Measurements from ENCODE around the gene CES5A.

Gene CES5A

DNA sequence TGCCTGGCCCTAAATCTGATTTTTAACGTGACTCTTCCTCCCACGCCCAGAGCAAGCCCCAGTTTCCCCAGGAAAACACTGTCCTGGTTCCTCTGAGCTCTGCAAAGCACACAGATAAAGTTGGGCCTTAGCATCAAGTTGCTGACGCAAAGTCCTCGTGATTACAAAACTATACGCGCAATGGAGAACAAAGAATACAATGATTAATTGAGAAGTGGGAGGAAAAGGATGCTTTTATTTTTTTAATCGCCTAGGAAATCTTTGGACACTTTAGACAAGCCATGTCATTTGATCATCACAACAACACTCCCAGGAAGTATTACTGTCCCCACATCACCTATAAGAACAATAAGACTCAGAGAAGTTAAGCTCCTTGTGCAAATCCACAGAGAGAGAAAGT, 30.5 kb upstream of the CES5A start:
- H3K27me3 ChIP-seq (ENCODE audit: low read depth): no peaks in the 10 kb centered on the region
- no peak for DNase-seq (ENCODE audit: low spot score in 2 of 2)
- no peak overlapping the region for H3K4me3 ChIP-seq
- H3K9me3 ChIP-seq: no peaks in the 10 kb centered on the region
- H3K36me3 ChIP-seq (replicated peaks): no peaks in the 10 kb centered on the region
- H3K4me1 ChIP-seq: no peaks in the 10 kb centered on the region
- in situ Hi-C loops (cut with MboI; ENCODE audit: low sequenced_read_pairs): no loop called here

DNA sequence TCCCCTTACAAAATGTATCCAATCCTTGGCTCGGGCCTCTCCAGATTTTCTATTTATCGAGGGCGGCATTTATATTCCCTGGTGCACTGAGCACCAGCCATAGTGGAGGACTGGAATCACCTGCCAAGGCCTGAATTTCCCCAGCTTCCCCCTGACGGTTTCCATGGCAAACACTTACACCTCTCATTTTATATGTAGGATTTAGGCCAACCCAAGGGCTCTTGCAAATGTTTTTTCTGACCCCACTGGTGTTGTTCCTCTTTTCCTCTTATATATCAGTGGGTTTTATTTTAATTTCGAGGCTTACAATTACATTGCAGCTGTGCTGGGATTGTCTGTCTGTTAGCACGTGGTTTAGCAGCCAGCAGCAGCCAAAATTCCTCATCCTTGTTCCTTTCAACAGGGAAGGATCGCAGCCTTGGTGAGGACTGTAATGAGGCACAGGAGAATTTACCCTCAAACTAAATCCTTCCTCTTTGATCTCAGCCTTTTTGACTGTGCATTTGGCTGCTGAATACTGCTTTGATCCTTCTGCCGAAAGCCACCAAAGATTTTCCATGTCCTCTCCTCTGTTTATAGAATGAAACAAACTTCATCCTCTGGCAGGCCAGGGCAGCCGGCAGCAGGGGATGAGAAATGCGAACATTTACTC, 26.5 kb upstream of the CES5A start:
- in situ Hi-C loops (cut with MboI; ENCODE audit: low sequenced_read_pairs): no loop called here
- Histone ChIP-seq H3K9me3 (no peaks in the 10 kb centered on the region), H3K4me3 (no peak overlapping the region), H3K36me3 (replicated peaks) (no peaks in the 10 kb centered on the region), H3K27me3 (ENCODE audit: low read depth) (no peaks in the 10 kb centered on the region), H3K4me1 (no peaks in the 10 kb centered on the region)
- DNase-seq (ENCODE audit: low spot score in 2 of 2): no peak

DNA sequence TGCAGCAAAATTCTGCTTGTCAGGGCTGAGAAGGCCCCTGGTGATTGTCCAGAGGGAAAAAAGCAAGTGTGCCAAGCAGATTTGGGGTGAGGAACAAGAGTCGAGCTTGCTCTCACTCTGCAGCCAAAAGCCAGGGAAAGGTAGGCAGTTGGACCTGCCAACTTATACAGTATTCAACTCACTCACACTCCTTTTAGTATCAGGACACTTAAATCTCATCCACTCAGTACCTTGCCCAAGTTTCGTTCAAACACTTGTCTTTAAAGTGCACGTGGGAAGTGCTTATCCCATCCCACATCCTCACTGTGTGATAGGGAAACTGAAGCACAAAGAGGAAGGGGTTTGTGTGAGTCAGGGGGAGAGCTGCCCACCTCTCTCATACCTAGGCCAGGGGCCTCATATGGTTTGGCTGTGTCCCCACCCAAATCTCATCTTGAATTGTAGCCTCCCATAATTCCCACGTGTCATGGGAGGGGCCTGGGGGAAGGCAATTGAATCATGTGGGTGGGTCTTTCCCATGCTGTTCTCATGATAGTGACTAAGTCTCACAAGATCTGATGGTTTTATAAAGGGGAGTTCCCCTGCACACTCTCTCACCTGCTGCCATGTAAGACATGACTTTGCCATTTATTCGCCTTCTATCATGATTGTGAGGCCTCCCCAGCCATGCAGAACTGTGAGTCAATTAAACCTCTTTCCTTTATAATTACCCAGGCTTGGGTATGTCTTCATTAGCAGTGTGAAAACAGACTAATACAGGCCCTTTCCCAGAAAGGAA, 25.6 kb upstream of the CES5A start:
- no peaks in the 10 kb centered on the region for H3K4me1 ChIP-seq
- no peak overlapping the region for H3K4me3 ChIP-seq
- no peaks in the 10 kb centered on the region for H3K9me3 ChIP-seq
- no peak for DNase-seq (ENCODE audit: low spot score in 2 of 2)
- no peaks in the 10 kb centered on the region for H3K27me3 ChIP-seq (ENCODE audit: low read depth)
- no peaks in the 10 kb centered on the region for H3K36me3 ChIP-seq (replicated peaks)
- in situ Hi-C loops (cut with MboI; ENCODE audit: low sequenced_read_pairs): no loop called here

DNA sequence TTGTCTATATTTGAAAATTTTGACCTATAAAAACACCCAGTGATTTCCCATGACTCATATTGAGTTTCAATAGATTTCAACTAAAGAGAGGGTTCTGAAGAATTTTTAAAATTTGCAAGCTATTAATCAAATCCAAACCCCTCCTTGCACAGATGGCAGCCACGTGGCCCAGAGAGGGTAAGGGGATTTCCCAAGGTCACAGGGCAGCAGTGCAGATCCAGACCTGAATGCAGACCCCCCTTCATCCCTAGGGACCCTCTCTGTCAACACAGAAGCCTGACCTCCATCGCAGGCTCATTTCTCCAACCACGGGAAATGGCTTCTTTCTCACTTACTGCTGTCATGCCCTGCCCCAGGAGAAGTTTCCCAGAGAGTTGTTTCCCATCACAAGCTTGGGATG, 24.7 kb upstream of the CES5A start:
- no peaks in the 10 kb centered on the region for H3K36me3 ChIP-seq (replicated peaks)

DNA sequence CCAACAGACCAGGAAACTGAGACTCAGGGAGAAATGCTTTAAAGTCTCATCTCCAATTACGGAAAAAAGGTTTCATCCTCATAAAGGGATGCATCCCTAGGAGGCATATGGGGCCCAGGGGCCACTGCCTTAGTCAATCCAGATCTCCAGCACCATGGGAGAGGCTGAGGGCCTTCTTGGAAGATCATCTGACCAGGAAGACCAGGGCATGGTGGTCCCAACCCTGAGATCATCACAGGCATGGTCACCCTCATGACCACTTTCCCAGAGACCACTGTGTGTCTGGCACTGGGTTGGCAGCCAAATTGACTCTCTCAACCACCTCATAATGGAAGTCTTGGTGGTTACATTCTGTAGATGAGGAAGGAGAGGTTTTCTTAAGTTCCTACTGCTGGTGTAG, 23.4 kb upstream of the CES5A start:
- H3K27me3 ChIP-seq (ENCODE audit: low read depth): no peaks in the 10 kb centered on the region
- in situ Hi-C loops (cut with MboI; ENCODE audit: low sequenced_read_pairs): no loop called here
- H3K36me3 ChIP-seq (replicated peaks): no peaks in the 10 kb centered on the region
- no peaks in the 10 kb centered on the region for H3K9me3 ChIP-seq
- no peak for DNase-seq (ENCODE audit: low spot score in 2 of 2)
- no peaks in the 10 kb centered on the region for H3K4me1 ChIP-seq
- no peak overlapping the region for H3K4me3 ChIP-seq

More for the DNA sequence above, 24.7 kb upstream of the CES5A start:
- no peaks in the 10 kb centered on the region for H3K9me3 ChIP-seq
- no peaks in the 10 kb centered on the region for H3K27me3 ChIP-seq (ENCODE audit: low read depth)
- no peak overlapping the region for H3K4me3 ChIP-seq
- no peak for DNase-seq (ENCODE audit: low spot score in 2 of 2)
- in situ Hi-C loops (cut with MboI; ENCODE audit: low sequenced_read_pairs): no loop called here
- H3K4me1 ChIP-seq: no peaks in the 10 kb centered on the region

- no peaks in the 10 kb centered on the region for H3K36me3 ChIP-seq (replicated peaks)
- no peaks in the 10 kb centered on the region for H3K4me1 ChIP-seq
- in situ Hi-C loops (cut with MboI; ENCODE audit: low sequenced_read_pairs): no loop called here
- no peaks in the 10 kb centered on the region for H3K27me3 ChIP-seq (ENCODE audit: low read depth)
- H3K4me3 ChIP-seq: no peak overlapping the region
- H3K9me3 ChIP-seq: no peaks in the 10 kb centered on the region
- DNase-seq (ENCODE audit: low spot score in 2 of 2): no peak
These were observed 17.6 kb upstream of the CES5A start for GRCh38 chr16:55892821-55893220.

- H3K9me3 ChIP-seq: no peaks in the 10 kb centered on the region
- DNase-seq (ENCODE audit: low spot score in 2 of 2): no peak
- H3K4me1 ChIP-seq: no peaks in the 10 kb centered on the region
- no peaks in the 10 kb centered on the region for H3K36me3 ChIP-seq (replicated peaks)
- H3K4me3 ChIP-seq: no peak overlapping the region
- H3K27me3 ChIP-seq (ENCODE audit: low read depth): no peaks in the 10 kb centered on the region
- in situ Hi-C loops (cut with MboI; ENCODE audit: low sequenced_read_pairs): no loop called here
These were observed 14.3 kb upstream of the CES5A start for GRCh38 chr16:55889518-55889917.

GRCh38 chr16:55888546-55888945, 13.4 kb upstream of the CES5A start:
- Histone ChIP-seq H3K4me1 (no peaks in the 10 kb centered on the region), H3K27me3 (ENCODE audit: low read depth) (no peaks in the 10 kb centered on the region), H3K36me3 (replicated peaks) (no peaks in the 10 kb centered on the region), H3K9me3 (no peaks in the 10 kb centered on the region), H3K4me3 (no peak overlapping the region)
- in situ Hi-C loops (cut with MboI; ENCODE audit: low sequenced_read_pairs): no loop called here
- no peak for DNase-seq (ENCODE audit: low spot score in 2 of 2)

GRCh38 chr16:55876854-55877253, 1.7 kb upstream of the CES5A start:
- no peaks in the 10 kb centered on the region for H3K9me3 ChIP-seq
- H3K4me1 ChIP-seq: no peaks in the 10 kb centered on the region
- no peaks in the 10 kb centered on the region for H3K27me3 ChIP-seq (ENCODE audit: low read depth)
- in situ Hi-C loops (cut with MboI; ENCODE audit: low sequenced_read_pairs): no loop called here
- no peak overlapping the region for H3K4me3 ChIP-seq
- DNase-seq (ENCODE audit: low spot score in 2 of 2): no peak
- no peaks in the 10 kb centered on the region for H3K36me3 ChIP-seq (replicated peaks)

GRCh38 chr16:55873122-55873521, 2.1 kb downstream of the CES5A start:
- H3K4me3 ChIP-seq: no peak overlapping the region
- DNase-seq (ENCODE audit: low spot score in 2 of 2): no peak

DNA sequence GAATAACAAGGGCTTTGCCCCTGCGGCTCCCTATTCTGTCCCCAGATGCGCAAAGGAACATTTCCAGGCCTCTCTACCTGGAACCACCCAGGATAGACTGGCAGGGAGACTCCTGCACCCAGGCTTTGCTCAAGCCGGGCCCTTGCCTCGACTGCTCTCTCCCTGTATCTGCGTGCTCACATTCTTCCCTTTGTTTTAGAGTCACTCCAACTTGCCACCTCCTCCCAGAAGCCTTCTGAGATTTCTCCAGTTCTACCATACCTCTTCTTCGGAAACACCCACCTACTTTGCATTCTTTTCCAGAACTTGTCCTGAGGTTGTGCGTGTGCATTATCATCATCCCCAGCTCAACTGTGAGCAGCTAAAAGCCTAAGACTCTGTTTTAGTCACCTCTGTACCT, 3.0 kb downstream of the CES5A start:
- Histone ChIP-seq H3K27me3 (ENCODE audit: low read depth) (no peaks in the 10 kb centered on the region), H3K36me3 (replicated peaks) (no peaks in the 10 kb centered on the region)

More at GRCh38 chr16:55873122-55873521, 2.1 kb downstream of the CES5A start:
- H3K36me3 ChIP-seq (replicated peaks): no peaks in the 10 kb centered on the region
- H3K27me3 ChIP-seq (ENCODE audit: low read depth): no peaks in the 10 kb centered on the region
- no peaks in the 10 kb centered on the region for H3K9me3 ChIP-seq
- in situ Hi-C loops (cut with MboI; ENCODE audit: low sequenced_read_pairs): no loop called here
- no peaks in the 10 kb centered on the region for H3K4me1 ChIP-seq

DNA sequence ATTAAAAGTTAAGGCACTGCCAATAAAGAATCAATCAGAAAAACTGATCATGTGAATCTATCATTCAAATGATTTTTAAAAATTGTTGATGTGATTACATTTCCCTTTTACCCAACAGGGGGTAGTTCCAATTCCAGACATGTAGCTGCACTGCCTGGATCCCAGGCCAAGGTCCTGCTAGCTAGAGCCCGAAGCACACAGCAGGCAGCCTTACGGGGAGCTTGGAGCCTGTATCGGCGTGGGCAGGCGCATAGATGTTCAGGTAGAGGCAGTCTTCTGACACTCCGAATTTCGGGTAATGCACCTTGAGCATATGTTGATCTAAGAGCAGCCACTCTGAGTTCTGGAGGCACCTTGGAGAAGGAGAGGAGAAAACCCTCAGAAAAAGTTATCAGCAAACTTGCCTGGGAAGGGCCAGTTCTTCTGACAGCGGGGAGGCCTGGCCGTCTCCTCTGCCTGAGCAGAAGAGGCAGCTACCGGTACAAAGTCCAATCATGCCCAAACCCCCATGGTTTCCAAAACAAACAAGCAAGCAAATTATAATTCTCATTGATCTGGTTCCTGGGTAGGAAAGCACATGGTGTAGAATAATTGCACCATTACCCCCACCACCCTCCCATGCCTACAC, 3.6 kb downstream of the CES5A start:
- in situ Hi-C loops (cut with MboI; ENCODE audit: low sequenced_read_pairs): no loop called here
- Histone ChIP-seq H3K27me3 (ENCODE audit: low read depth) (no peaks in the 10 kb centered on the region), H3K36me3 (replicated peaks) (no peaks in the 10 kb centered on the region), H3K9me3 (no peaks in the 10 kb centered on the region), H3K4me3 (no peak overlapping the region), H3K4me1 (no peaks in the 10 kb centered on the region)
- DNase-seq (ENCODE audit: low spot score in 2 of 2): no peak

More for the DNA sequence above, 3.0 kb downstream of the CES5A start:
- no peak for DNase-seq (ENCODE audit: low spot score in 2 of 2)
- Histone ChIP-seq H3K4me1 (no peaks in the 10 kb centered on the region), H3K4me3 (no peak overlapping the region), H3K9me3 (no peaks in the 10 kb centered on the region)
- in situ Hi-C loops (cut with MboI; ENCODE audit: low sequenced_read_pairs): no loop called here

DNA sequence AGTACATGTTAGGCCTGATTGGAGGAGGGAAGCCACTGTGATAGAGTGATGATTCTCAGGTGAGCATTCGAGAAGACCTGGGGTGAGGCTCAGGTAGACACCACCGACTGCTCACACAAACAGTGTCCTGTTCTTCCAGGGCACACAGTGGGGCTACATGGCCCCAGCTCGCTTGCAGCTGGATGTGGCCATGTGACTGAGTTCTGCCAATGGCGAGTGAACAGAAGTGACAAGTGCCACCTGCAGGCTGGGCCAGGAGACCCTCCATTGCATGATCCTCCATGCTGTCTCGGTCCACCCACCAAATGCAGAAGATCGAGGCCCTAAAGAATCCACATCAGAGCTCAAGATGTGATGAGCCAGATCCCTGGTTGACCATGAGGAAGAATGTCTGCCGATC, 6.2 kb downstream of the CES5A start:
- H3K36me3 ChIP-seq (replicated peaks): no peaks in the 10 kb centered on the region
- no peak overlapping the region for H3K4me3 ChIP-seq
- H3K4me1 ChIP-seq: no peaks in the 10 kb centered on the region
- no peaks in the 10 kb centered on the region for H3K9me3 ChIP-seq
- no peaks in the 10 kb centered on the region for H3K27me3 ChIP-seq (ENCODE audit: low read depth)
- in situ Hi-C loops (cut with MboI; ENCODE audit: low sequenced_read_pairs): no loop called here
- DNase-seq (ENCODE audit: low spot score in 2 of 2): no peak

GRCh38 chr16:55868137-55868536, 7.0 kb downstream of the CES5A start:
- no peak overlapping the region for H3K4me3 ChIP-seq
- no peaks in the 10 kb centered on the region for H3K9me3 ChIP-seq
- in situ Hi-C loops (cut with MboI; ENCODE audit: low sequenced_read_pairs): no loop called here
- no peak for DNase-seq (ENCODE audit: low spot score in 2 of 2)
- no peaks in the 10 kb centered on the region for H3K36me3 ChIP-seq (replicated peaks)
- no peaks in the 10 kb centered on the region for H3K27me3 ChIP-seq (ENCODE audit: low read depth)
- no peaks in the 10 kb centered on the region for H3K4me1 ChIP-seq
